ENCODE results near the gene SMAD5.

Gene SMAD5

GRCh38 chr5:136155761-136156160 is 23.1 kb downstream of the SMAD5 start:
- no peak for DNase-seq (ENCODE audit: low spot score)
- in situ Hi-C loops (cut with MboI; ENCODE audit: low pct_unique_long_range_greater_than_20kb, low sequenced_read_pairs, unreplicated experiment) = no loop called here
- TF ChIP-seq CTCF (IDR thresholded peaks at IDR 0.05; ENCODE audit: extremely low read depth, insufficient read depth, missing control alignments) = no peak

- in situ Hi-C loops (cut with MboI; ENCODE audit: low pct_unique_long_range_greater_than_20kb, low sequenced_read_pairs, unreplicated experiment) = no loop called here
- no peak for TF ChIP-seq CTCF (IDR thresholded peaks at IDR 0.05; ENCODE audit: extremely low read depth, insufficient read depth, missing control alignments)
- no peak for DNase-seq (ENCODE audit: low spot score)
These were observed 24.9 kb downstream of the SMAD5 start for GRCh38 chr5:136157514-136157913.

DNA sequence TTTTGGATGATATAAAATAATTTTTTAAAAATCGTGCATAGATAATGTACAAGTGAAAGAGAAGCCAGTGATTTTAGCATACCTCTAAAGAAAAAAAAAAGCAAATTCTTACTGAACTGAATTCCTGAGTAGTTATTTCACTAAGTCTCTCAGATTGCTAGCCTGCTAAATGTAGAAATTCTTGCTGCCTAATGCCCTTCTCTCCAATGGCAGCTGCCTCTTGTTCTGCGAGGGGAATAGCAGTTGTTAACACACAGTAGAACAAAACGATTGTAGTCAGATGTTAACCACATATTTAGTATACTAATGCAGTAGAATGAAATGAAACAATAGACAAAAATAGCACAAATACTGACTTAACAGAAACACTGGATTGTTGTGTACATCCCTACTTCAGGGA is 26.8 kb downstream of the SMAD5 start:
- in situ Hi-C loops (cut with MboI; ENCODE audit: low pct_unique_long_range_greater_than_20kb, low sequenced_read_pairs, unreplicated experiment) = no loop called here
- DNase-seq (ENCODE audit: low spot score) = no peak

GRCh38 chr5:136162008-136162407 is 29.4 kb downstream of the SMAD5 start:
- no peak for TF ChIP-seq CTCF (IDR thresholded peaks at IDR 0.05; ENCODE audit: extremely low read depth, insufficient read depth, missing control alignments)
- no peak for DNase-seq (ENCODE audit: low spot score)
- in situ Hi-C loops (cut with MboI; ENCODE audit: low pct_unique_long_range_greater_than_20kb, low sequenced_read_pairs, unreplicated experiment) = no loop called here

More for the DNA sequence above, 26.8 kb downstream of the SMAD5 start:
- TF ChIP-seq CTCF (IDR thresholded peaks at IDR 0.05; ENCODE audit: extremely low read depth, insufficient read depth, missing control alignments) = no peak

- DNase-seq (ENCODE audit: low spot score) = no peak
- in situ Hi-C loops (cut with MboI; ENCODE audit: low pct_unique_long_range_greater_than_20kb, low sequenced_read_pairs, unreplicated experiment) = no loop called here
- TF ChIP-seq CTCF (IDR thresholded peaks at IDR 0.05; ENCODE audit: extremely low read depth, insufficient read depth, missing control alignments) = no peak
These were observed 31.6 kb downstream of the SMAD5 start for GRCh38 chr5:136164226-136164625.

GRCh38 chr5:136166909-136167308 is 34.3 kb downstream of the SMAD5 start:
- TF ChIP-seq CTCF (IDR thresholded peaks at IDR 0.05; ENCODE audit: extremely low read depth, insufficient read depth, missing control alignments) = no peak
- DNase-seq (ENCODE audit: low spot score) = no peak
- in situ Hi-C loops (cut with MboI; ENCODE audit: low pct_unique_long_range_greater_than_20kb, low sequenced_read_pairs, unreplicated experiment) = no loop called here

GRCh38 chr5:136169218-136169617 is 36.6 kb downstream of the SMAD5 start:
- no peak for TF ChIP-seq CTCF (IDR thresholded peaks at IDR 0.05; ENCODE audit: extremely low read depth, insufficient read depth, missing control alignments)
- in situ Hi-C loops (cut with MboI; ENCODE audit: low pct_unique_long_range_greater_than_20kb, low sequenced_read_pairs, unreplicated experiment) = no loop called here
- DNase-seq (ENCODE audit: low spot score) = no peak

Data from GM13977 (cell line).